OCI-LY3 (cell line): ENCODE data around the gene BLOC1S4.

Source experiments
- EZH2phosphoT487 ChIP-seq: fragments of 200-600 bp; shearing (Covaris generic); IDR thresholded peaks from 2 replicates; pipeline ENCODE4 v1.6.1; 2018; ENCODE audit warnings: antibody characterized with exemption, mixed run types, low read depth
- TF ChIP-seq, protein P1 (sequence below): fragments of 200-600, 300-600 bp; sonication (generic); IDR thresholded peaks from 2 replicates; pipeline ENCODE4 v1.5.1; 2014; ENCODE audit warnings: antibody characterized with exemption, low read length, low read depth

DNA sequence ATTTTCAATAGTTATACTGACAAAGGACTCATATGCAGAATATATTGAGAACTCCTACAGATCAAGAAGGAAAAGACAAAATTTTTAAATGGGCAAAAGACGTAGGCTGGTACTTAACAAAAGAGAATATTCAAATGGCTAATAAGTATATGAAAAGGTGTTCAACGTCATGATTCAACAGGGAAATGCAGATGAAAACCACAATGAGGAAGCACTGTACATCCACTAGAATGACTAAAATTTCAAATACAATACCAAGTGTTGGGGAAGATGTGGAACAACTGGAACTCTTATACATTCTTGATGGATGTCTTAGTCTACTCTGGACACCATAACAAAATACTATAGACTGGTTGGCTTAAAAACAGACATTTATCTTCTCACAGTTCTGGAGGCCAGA lies 5.0 kb upstream of the BLOC1S4 start:
- TF ChIP-seq, protein P1, sequence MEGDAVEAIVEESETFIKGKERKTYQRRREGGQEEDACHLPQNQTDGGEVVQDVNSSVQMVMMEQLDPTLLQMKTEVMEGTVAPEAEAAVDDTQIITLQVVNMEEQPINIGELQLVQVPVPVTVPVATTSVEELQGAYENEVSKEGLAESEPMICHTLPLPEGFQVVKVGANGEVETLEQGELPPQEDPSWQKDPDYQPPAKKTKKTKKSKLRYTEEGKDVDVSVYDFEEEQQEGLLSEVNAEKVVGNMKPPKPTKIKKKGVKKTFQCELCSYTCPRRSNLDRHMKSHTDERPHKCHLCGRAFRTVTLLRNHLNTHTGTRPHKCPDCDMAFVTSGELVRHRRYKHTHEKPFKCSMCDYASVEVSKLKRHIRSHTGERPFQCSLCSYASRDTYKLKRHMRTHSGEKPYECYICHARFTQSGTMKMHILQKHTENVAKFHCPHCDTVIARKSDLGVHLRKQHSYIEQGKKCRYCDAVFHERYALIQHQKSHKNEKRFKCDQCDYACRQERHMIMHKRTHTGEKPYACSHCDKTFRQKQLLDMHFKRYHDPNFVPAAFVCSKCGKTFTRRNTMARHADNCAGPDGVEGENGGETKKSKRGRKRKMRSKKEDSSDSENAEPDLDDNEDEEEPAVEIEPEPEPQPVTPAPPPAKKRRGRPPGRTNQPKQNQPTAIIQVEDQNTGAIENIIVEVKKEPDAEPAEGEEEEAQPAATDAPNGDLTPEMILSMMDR, result no peak
- no peak for TF ChIP-seq EZH2phosphoT487
